GM12878 (cell line): Measurements from ENCODE around the gene NCBP2L. TPM values are rescaled to one million over a fixed set of nuclear protein-coding genes. Genes with fewer than 3 reads are reported as not detected.

ENCODE experiments used
- ATAC-seq: fragments of 200-7000 bp; cut with Tn5 transposase; 3 replicates; pipeline ENCODE4 v1.9.1; 2020; ENCODE audit warnings: mild to moderate bottlenecking, moderate library complexity
- BruUV-seq: library from RNA; stranded (reverse); fragments of 400-500 nt; replicated peaks from 2 replicates; lab custom pipeline; 2021; lab: Mats Ljungman, UMichigan
- CTCF ChIA-PET: fragments of 300-600 bp; sonication (Branson Sonifier 250); formaldehyde crosslinking; extraction: SDS; loops from one replicate; lab custom pipeline; 2021; ENCODE audit warnings: inconsistent platforms; lab: Yijun Ruan, JAX
- POLR2A ChIA-PET: fragments of 350-600 bp; formaldehyde crosslinking; extraction: SDS; loops from one replicate; lab custom pipeline; 2021; ENCODE audit warnings: inconsistent platforms; lab: Charles Lee
- RAD21 ChIA-PET: fragments of 300-600 bp; sonication (Branson Sonifier 250); formaldehyde crosslinking; loops from one replicate; lab custom pipeline; 2023; ENCODE audit warnings: antibody characterized with exemption; ENCODE audit not compliant: unreplicated experiment; lab: Charles Lee
- SMC1A ChIA-PET: fragments of 300-600 bp; sonication (Branson Sonifier 250); formaldehyde crosslinking; loops from one replicate; lab custom pipeline; 2023; ENCODE audit not compliant: unreplicated experiment, uncharacterized antibody; lab: Charles Lee
- DNase-seq: peaks from one replicate; pipeline ENCODE4 v3.0.0-alpha.2; 2011; ENCODE audit warnings: low read depth, low spot score
- FAIRE-seq: peaks from 3 replicates; lab custom pipeline; 2011; peaks lifted over from hg19 to GRCh38; lab: Jason Lieb, UNC
- H2AFZ ChIP-seq: 2 replicates; pipeline ENCODE4 v1.6.0; 2011; ENCODE audit warnings: low read depth, low read length, control low read depth; ENCODE audit not compliant: control insufficient read depth
- H3K27ac ChIP-seq: 2 replicates; pipeline ENCODE4 v1.5.1; 2011; ENCODE audit warnings: control low read depth; ENCODE audit not compliant: control insufficient read depth, insufficient read depth
- H3K27me3 ChIP-seq, 2 experiments: replicated peaks in 1 of 2; 2 replicates each; pipeline versions ENCODE4 v1.6.0 to v1.6.1; 2011; ENCODE audit warnings: low read length in 1 of 2; ENCODE audit not compliant: control insufficient read depth in 2 of 2, insufficient read depth in 2 of 2
- H3K36me3 ChIP-seq, 2 experiments: 2 replicates each; pipeline ENCODE4 v1.5.1; 2011; ENCODE audit warnings: low read length in 1 of 2; ENCODE audit not compliant: control insufficient read depth in 2 of 2, insufficient read depth in 2 of 2
- H3K4me1 ChIP-seq: 2 replicates; pipeline ENCODE4 v1.6.1; 2011; ENCODE audit warnings: mild to moderate bottlenecking, low read length, moderate library complexity, mixed read lengths; ENCODE audit not compliant: control insufficient read depth, insufficient read depth
- H3K4me2 ChIP-seq: 2 replicates; pipeline ENCODE4 v1.6.0; 2011; ENCODE audit warnings: control low read depth; ENCODE audit not compliant: control insufficient read depth, insufficient read depth
- H3K4me3 ChIP-seq: fragments of 200-600 bp; sonication (generic); 2 replicates; pipeline ENCODE4 v1.5.1; 2016
- H3K79me2 ChIP-seq: 2 replicates; pipeline ENCODE4 v1.6.0; 2011; ENCODE audit warnings: low read length; ENCODE audit not compliant: control insufficient read depth, insufficient read depth
- H3K9ac ChIP-seq: 2 replicates; pipeline ENCODE4 v1.8.0; 2011; ENCODE audit warnings: low read length, control low read depth, mixed read lengths; ENCODE audit not compliant: control insufficient read depth, insufficient read depth
- H3K9me3 ChIP-seq: replicated peaks from 3 replicates; pipeline ENCODE4 v1.5.1; 2011; ENCODE audit warnings: mild to moderate bottlenecking, low read length; ENCODE audit not compliant: control insufficient read depth, insufficient read depth
- H4K20me1 ChIP-seq: 2 replicates; pipeline ENCODE4 v1.6.0; 2011; ENCODE audit not compliant: control insufficient read depth, insufficient read depth
- BACH1 ChIP-seq: fragments of 450-650 bp; IDR thresholded peaks from 2 replicates; pipeline ENCODE4 v1.6.1; 2017; ENCODE audit warnings: mild to moderate bottlenecking, borderline replicate concordance
- CHD4 ChIP-seq: fragments of 200-600 bp; sonication (generic); IDR thresholded peaks from 2 replicates; pipeline ENCODE4 v1.6.1; 2016; ENCODE audit warnings: mild to moderate bottlenecking
- EED ChIP-seq: sonication (generic); IDR thresholded peaks from 2 replicates; pipeline ENCODE4 v1.6.1; 2016; ENCODE audit warnings: antibody characterized with exemption, low read depth
- IRF4 ChIP-seq: IDR thresholded peaks from 2 replicates; pipeline ENCODE4 v1.6.1; 2011; ENCODE audit warnings: low read depth, low read length
- LARP7 ChIP-seq: fragments of 450-650 bp; IDR thresholded peaks from 2 replicates; pipeline ENCODE4 v1.6.1; 2017; ENCODE audit warnings: mild to moderate bottlenecking
- MLLT1 ChIP-seq: fragments of 450-650 bp; IDR thresholded peaks from 2 replicates; pipeline ENCODE4 v1.6.1; 2016; ENCODE audit warnings: mild to moderate bottlenecking
- NBN ChIP-seq: fragments of 450-650 bp; IDR thresholded peaks from 2 replicates; pipeline ENCODE4 v1.6.1; 2016
- NFIC ChIP-seq: IDR thresholded peaks from 2 replicates; pipeline ENCODE4 v1.6.1; 2012; ENCODE audit warnings: low read depth, mild to moderate bottlenecking, inconsistent platforms, low read length, moderate library complexity
- NR2C1 ChIP-seq: fragments of 450-650 bp; IDR thresholded peaks from 2 replicates; pipeline ENCODE4 v1.6.1; 2017; ENCODE audit warnings: antibody characterized with exemption, mild to moderate bottlenecking, moderate library complexity
- RUNX3 ChIP-seq: IDR thresholded peaks from 2 replicates; pipeline ENCODE4 v1.6.1; 2012; ENCODE audit warnings: low read length, inconsistent platforms
- ZNF384 ChIP-seq: IDR thresholded peaks from 2 replicates; pipeline ENCODE4 v1.6.1; 2012; ENCODE audit warnings: low read depth, mild to moderate bottlenecking, low read length, improper control_type of control experiment, borderline replicate concordance
- WGBS: methylation state at CpG from one replicate; pipeline ENCODE4 v1.1.6; 2016; ENCODE audit warnings: low lambda C conversion rate; ENCODE audit not compliant: insufficient replicate concordance, insufficient coverage; ENCODE audit errors: missing lambda C conversion rate; 5-methylcytosine and 5-hydroxymethylcytosine counted together
- in situ Hi-C: fragments of 300-500 bp; cut with MboI; formaldehyde crosslinking; loops from 9 replicates; pipeline ENCODE4 v1.14.3; 2018; ENCODE audit warnings: mixed read lengths
- intact Hi-C: fragments of 100-400 bp; cut with micrococcal nuclease; formaldehyde crosslinking; loops from one replicate; pipeline ENCODE4 v1.14.2; 2022; ENCODE audit not compliant: unreplicated experiment
- polyA plus RNA-seq, 11 experiments: library from polyadenylated mRNA; depleted of rRNA in 4 of 11; unstranded in 6 of 11; stranded (reverse) in 5 of 11; fragments of >200 nt; fragmentation: Nextera tagmentation in 4 of 11; fragmentation: Illumina TruSeq in 1 of 11; extraction: Ambion mirVana in 4 of 11; extraction: Trizol in 1 of 11; gene quantifications; 1 replicate in 1 of 11; 2 replicates in 10 of 11; pipeline versions ENCODE4 v1.2.1 to v1.2.3, GENCODE V29; 2011 to 2016; ENCODE audit warnings: inconsistent platforms in 2 of 11, missing spikeins in 2 of 11, low read depth in 1 of 11
- total RNA-seq, 4 experiments: library from RNA; depleted of rRNA in 3 of 4; stranded (reverse); fragments of >200 nt in 3 of 4; fragmentation: Illumina TruSeq in 1 of 4; extraction: Trizol in 1 of 4; gene quantifications; 2 replicates each; pipeline versions ENCODE4 v1.2.1 to v1.2.3, GENCODE V29; 2013 to 2021

NCBP2L gene
- total and polyA plus RNA-seq, 10 of the 15 experiments (the other 5 are each of a cell fraction or from before 2014, with no cell fraction given): not detected

GRCh38 chrX:107827852-107828251, 50.3 kb downstream of the NCBP2L start:
- ATAC-seq: no peak
- Histone ChIP-seq H3K27me3 (0 out of 4 replicates have a peak, but pooled peaks cover 0 to 4% of the 10 kb centered on the region in 2 experiments), H2AFZ (no peak overlapping the region), H3K36me3 (no peaks in the 10 kb centered on the region), H3K4me3 (no peak overlapping the region), H3K4me1 (no peaks in the 10 kb centered on the region), H3K9ac (no peak overlapping the region), H3K27ac (no peak overlapping the region), H3K79me2 (no peaks in the 10 kb centered on the region), H4K20me1 (no peaks in the 10 kb centered on the region), H3K9me3 (no peaks in the 10 kb centered on the region), H3K4me2 (no peak overlapping the region)
- in situ Hi-C loops (no loop called here), intact Hi-C loops (no loop called here)
- no TSS peak for BruUV-seq
- RAD21 ChIA-PET: no interaction called here
- TF ChIP-seq RUNX3 (no peak), NBN (no peak), NR2C1 (no peak)
- CTCF ChIA-PET: no interaction called here
- WGBS: 41% methylated on average over 4 of the region's 4 CpGs
- SMC1A ChIA-PET: interaction anchor here (0.7 kb wide), 1 partner anchor 173 kb away, joined by 3 read pairs; no protein-coding TSS in a partner anchor
- FAIRE-seq: no peak
- DNase-seq: no peak
- POLR2A ChIA-PET: no interaction called here

DNA sequence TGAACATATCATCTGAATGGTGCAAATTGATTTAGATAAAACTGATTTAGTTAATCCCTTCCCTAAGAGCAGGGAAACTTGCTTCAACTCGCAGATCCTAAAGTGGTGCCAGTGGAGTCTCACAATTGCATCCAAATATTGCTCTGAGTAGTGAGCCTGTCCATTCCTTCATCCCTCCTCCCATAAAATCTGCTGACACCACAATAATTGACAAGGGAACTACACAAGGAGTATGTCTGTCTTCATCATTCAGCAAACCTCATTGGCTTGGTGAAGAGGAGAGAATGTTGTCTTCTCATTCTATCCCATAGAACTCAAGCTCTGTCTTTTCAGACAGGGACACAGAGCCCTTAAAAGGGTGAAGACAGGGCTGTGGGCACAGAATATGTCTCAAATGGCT, 52.3 kb downstream of the NCBP2L start:
- no peaks in the 10 kb centered on the region for H3K36me3 ChIP-seq
- in situ Hi-C loops (no loop called here), intact Hi-C loops (no loop called here)
- BruUV-seq: no TSS peak
- H3K27me3 ChIP-seq: 0 out of 4 replicates have a peak, but pooled peaks cover 0 to 4% of the 10 kb centered on the region in 2 experiments
- RAD21 ChIA-PET: no interaction called here
- CTCF ChIA-PET: no interaction called here
- no peaks in the 10 kb centered on the region for H3K4me1 ChIP-seq
- no peak overlapping the region for H3K4me2 ChIP-seq
- H2AFZ ChIP-seq: no peak overlapping the region
- H3K9ac ChIP-seq: no peak overlapping the region
- H3K27ac ChIP-seq: no peak overlapping the region
- WGBS: 33% methylated on average over 1 of the region's 1 CpG
- DNase-seq (no peak), ATAC-seq (no peak), FAIRE-seq (no peak)
- POLR2A ChIA-PET: no interaction called here
- no peaks in the 10 kb centered on the region for H3K79me2 ChIP-seq
- SMC1A ChIA-PET: no interaction called here
- TF ChIP-seq LARP7: no peak
- no peak for TF ChIP-seq CHD4
- no peak for TF ChIP-seq BACH1
- TF ChIP-seq ZNF384: no peak
- TF ChIP-seq MLLT1: no peak
- no peak for TF ChIP-seq NFIC
- TF ChIP-seq EED: no peak
- no peak for TF ChIP-seq IRF4
- TF ChIP-seq, all 136 proteins: peak for 0
- Histone ChIP-seq H3K4me3 (no peak overlapping the region), H4K20me1 (no peaks in the 10 kb centered on the region), H3K9me3 (no peaks in the 10 kb centered on the region)
